Calu3 (cell line): ENCODE data around the gene ACTG2. TPM values are rescaled to one million over a fixed set of nuclear protein-coding genes. Genes with fewer than 3 reads are reported as not detected.

ENCODE experiments used
- BruUV-seq: library from RNA; stranded (reverse); fragments of 400-500 nt; replicated peaks from 2 replicates; lab custom pipeline; 2021; lab: Mats Ljungman, UMichigan
- CTCF ChIA-PET: fragments of 300-600 bp; sonication (Branson Sonifier 250); formaldehyde crosslinking; loops from one replicate; lab custom pipeline; 2022; ENCODE audit warnings: antibody characterized with exemption; lab: Charles Lee
- DNase-seq: peaks from one replicate; pipeline ENCODE4 v3.0.0; 2022
- H3K27ac Mint-ChIP-seq: one replicate; pipeline ENCODE4 v1.8.0; 2022; ENCODE audit warnings: mixed read lengths; ENCODE audit not compliant: unreplicated experiment
- H3K27me3 Mint-ChIP-seq: one replicate; pipeline ENCODE4 v1.8.0; 2022; ENCODE audit warnings: mixed read lengths; ENCODE audit not compliant: unreplicated experiment
- H3K36me3 Mint-ChIP-seq: one replicate; pipeline ENCODE4 v1.8.0; 2022; ENCODE audit warnings: mild to moderate bottlenecking, moderate library complexity, mixed read lengths; ENCODE audit not compliant: insufficient read depth, unreplicated experiment
- H3K4me1 Mint-ChIP-seq: one replicate; pipeline ENCODE4 v1.8.0; 2022; ENCODE audit warnings: mild to moderate bottlenecking, low read depth, mixed read lengths; ENCODE audit not compliant: unreplicated experiment
- H3K4me3 Mint-ChIP-seq: one replicate; pipeline ENCODE4 v1.8.0; 2022; ENCODE audit warnings: mild to moderate bottlenecking, low read depth, moderate library complexity, mixed read lengths; ENCODE audit not compliant: unreplicated experiment
- H3K9me3 Mint-ChIP-seq: one replicate; pipeline ENCODE4 v1.8.0; 2022; ENCODE audit warnings: low read depth, mixed read lengths; ENCODE audit not compliant: unreplicated experiment
- intact Hi-C: fragments of 100-400 bp; cut with micrococcal nuclease; formaldehyde crosslinking; loops from one replicate; pipeline ENCODE4 v1.10.0; 2022; ENCODE audit not compliant: unreplicated experiment
- total RNA-seq: library from RNA; stranded (reverse); gene quantifications from 2 replicates; pipeline ENCODE4 v1.2.3, GENCODE V29; 2022
- TF ChIP-seq, protein P1 (sequence below): fragments of 200-600 bp; IDR thresholded peaks from one replicate; pipeline ENCODE4 v1.8.0; 2022; ENCODE audit warnings: antibody characterized with exemption; ENCODE audit not compliant: unreplicated experiment

ACTG2 gene
- total RNA-seq, 1 experiment from 2014 or later, result not detected

DNA sequence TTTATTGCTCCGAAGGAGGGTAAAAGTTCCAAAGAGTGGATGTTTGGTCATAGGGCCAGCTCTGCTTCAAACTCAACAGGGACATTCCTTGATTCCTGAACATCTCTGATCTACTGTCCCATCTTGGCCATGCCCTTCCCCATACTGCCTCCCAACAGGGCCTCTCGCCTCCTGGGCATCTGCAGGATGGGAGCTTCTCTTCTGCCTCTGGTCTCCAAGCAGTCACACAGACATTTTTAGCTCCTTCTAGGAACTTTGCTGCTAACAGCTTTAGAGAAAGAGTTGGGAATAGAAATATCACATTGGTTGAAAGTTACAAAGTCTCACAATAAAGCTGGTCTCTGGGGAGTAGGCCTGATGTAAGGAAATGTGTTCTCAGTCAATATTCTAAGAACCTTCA is 24.5 kb downstream of the ACTG2 start:
- no peak for DNase-seq
- no peaks in the 10 kb centered on the region for H3K9me3 Mint-ChIP-seq
- TF ChIP-seq, protein P1, sequence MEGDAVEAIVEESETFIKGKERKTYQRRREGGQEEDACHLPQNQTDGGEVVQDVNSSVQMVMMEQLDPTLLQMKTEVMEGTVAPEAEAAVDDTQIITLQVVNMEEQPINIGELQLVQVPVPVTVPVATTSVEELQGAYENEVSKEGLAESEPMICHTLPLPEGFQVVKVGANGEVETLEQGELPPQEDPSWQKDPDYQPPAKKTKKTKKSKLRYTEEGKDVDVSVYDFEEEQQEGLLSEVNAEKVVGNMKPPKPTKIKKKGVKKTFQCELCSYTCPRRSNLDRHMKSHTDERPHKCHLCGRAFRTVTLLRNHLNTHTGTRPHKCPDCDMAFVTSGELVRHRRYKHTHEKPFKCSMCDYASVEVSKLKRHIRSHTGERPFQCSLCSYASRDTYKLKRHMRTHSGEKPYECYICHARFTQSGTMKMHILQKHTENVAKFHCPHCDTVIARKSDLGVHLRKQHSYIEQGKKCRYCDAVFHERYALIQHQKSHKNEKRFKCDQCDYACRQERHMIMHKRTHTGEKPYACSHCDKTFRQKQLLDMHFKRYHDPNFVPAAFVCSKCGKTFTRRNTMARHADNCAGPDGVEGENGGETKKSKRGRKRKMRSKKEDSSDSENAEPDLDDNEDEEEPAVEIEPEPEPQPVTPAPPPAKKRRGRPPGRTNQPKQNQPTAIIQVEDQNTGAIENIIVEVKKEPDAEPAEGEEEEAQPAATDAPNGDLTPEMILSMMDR, result no peak
- BruUV-seq, result no TSS peak
- intact Hi-C loops, result no loop called here
- no peaks in the 10 kb centered on the region for H3K36me3 Mint-ChIP-seq
- H3K4me3 Mint-ChIP-seq, result no peak overlapping the region
- no peaks in the 10 kb centered on the region for H3K27me3 Mint-ChIP-seq
- CTCF ChIA-PET, result no interaction called here
- no peaks in the 10 kb centered on the region for H3K4me1 Mint-ChIP-seq
- no peak overlapping the region for H3K27ac Mint-ChIP-seq

DNA sequence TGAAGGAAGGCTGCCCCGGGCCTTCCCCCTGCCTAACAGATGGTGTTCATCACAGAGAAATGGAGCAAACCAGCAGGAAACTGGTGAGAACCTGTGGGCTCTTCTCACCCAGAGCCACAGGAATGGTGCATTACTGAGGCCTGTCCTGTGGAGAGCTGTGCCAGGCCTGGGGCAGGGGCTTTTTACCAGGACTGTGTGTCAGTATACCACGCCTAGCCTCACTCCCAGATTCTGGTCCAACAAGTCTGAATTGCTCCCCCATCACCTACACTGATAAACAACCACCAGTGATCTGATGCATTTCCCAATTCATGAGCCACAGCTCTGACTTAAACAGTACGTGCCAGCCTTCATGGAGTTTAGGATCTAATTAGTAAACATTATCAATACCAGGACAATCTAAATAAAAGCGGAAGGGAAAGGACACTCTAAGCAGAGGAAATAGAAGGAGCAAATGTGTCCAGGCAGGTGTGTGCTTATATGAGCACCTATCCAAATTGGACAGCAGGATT is 24.9 kb downstream of the ACTG2 start:
- CTCF ChIA-PET, result no interaction called here
- no peak overlapping the region for H3K27ac Mint-ChIP-seq

GRCh38 chr2:73918856-73919255 is 26.0 kb downstream of the ACTG2 start:
- no peaks in the 10 kb centered on the region for H3K36me3 Mint-ChIP-seq
- intact Hi-C loops, result no loop called here
- no peaks in the 10 kb centered on the region for H3K4me1 Mint-ChIP-seq
- no peak overlapping the region for H3K4me3 Mint-ChIP-seq
- TF ChIP-seq, protein P1, result no peak
- no peaks in the 10 kb centered on the region for H3K9me3 Mint-ChIP-seq
- CTCF ChIA-PET, result no interaction called here
- H3K27me3 Mint-ChIP-seq, result no peaks in the 10 kb centered on the region
- DNase-seq, result no peak
- no TSS peak for BruUV-seq
- no peak overlapping the region for H3K27ac Mint-ChIP-seq

More for the DNA sequence above, 24.9 kb downstream of the ACTG2 start:
- Mint-ChIP-seq H3K4me1 (no peaks in the 10 kb centered on the region), H3K36me3 (no peaks in the 10 kb centered on the region), H3K4me3 (no peak overlapping the region), H3K9me3 (no peaks in the 10 kb centered on the region), H3K27me3 (no peaks in the 10 kb centered on the region)
- TF ChIP-seq, protein P1, result no peak
- BruUV-seq, result no TSS peak
- intact Hi-C loops, result no loop called here
- no peak for DNase-seq

DNA sequence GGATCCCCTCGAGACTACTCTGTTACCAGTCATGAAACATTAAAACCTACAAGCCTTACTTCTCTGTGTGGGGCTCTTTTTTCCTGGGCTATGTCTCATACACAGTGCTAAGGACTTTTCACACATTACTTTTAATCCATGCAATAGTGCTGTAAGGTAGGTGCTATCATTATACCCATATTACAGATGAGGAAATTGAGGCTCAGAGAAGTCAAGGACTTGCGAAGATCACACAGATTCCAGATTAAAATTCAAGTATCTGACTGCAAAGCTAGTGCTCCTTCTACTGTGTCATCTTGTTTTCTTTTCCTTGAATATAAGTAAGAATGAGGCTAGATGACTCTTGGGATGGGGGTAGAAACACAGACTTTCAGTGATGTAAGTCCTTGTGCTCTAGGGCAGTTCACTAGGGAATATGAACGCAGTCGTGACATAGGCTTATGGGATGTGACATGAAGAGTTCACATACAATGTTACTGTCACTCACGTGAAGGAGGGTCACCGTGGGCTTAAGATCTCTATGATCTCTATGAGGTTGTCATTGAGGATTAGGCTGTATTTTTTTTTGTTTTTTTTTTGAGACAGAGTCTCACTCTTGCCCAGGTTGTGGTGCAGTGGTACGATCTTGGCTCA is 26.9 kb downstream of the ACTG2 start:
- TF ChIP-seq, protein P1, result no peak
- no peak for DNase-seq
- Mint-ChIP-seq H3K36me3 (no peaks in the 10 kb centered on the region), H3K9me3 (no peaks in the 10 kb centered on the region), H3K27me3 (no peaks in the 10 kb centered on the region), H3K4me1 (no peaks in the 10 kb centered on the region), H3K4me3 (no peak overlapping the region), H3K27ac (no peak overlapping the region)
- BruUV-seq, result no TSS peak
- intact Hi-C loops, result no loop called here
- CTCF ChIA-PET, result no interaction called here
